KMS-11 (cell line): ENCODE measurements around the gene FSHB.
"Not testable (repeated sequence)": the region's sequence is repeated elsewhere in the genome, so short reads cannot be mapped to it uniquely, and the experiment has no call there.

Source experiments
- H2AFZ ChIP-seq: fragments of 200-600 bp; sonication (generic); 2 replicates; pipeline ENCODE4 v1.6.1; 2016; ENCODE audit warnings: antibody characterized with exemption, mixed run types, low read depth
- H3K27ac ChIP-seq: fragments of 200-600 bp; sonication (generic); 2 replicates; pipeline ENCODE4 v1.6.1; 2016; ENCODE audit warnings: mild to moderate bottlenecking, mixed run types
- H3K27me3 ChIP-seq: fragments of 200-600 bp; sonication (generic); 2 replicates; pipeline ENCODE4 v1.6.1; 2017; ENCODE audit warnings: mild to moderate bottlenecking, low read depth, mixed run types, moderate library complexity; ENCODE audit not compliant: insufficient read depth
- H3K36me3 ChIP-seq: fragments of 200-600 bp; sonication (generic); 2 replicates; pipeline ENCODE4 v1.6.1; 2017; ENCODE audit warnings: mild to moderate bottlenecking, mixed run types; ENCODE audit not compliant: insufficient read depth
- H3K4me1 ChIP-seq: fragments of 200-600 bp; sonication (generic); 2 replicates; pipeline ENCODE4 v1.6.1; 2016; ENCODE audit warnings: mild to moderate bottlenecking, low read depth, mixed run types; ENCODE audit not compliant: poor library complexity, severe bottlenecking
- H3K4me2 ChIP-seq: fragments of 200-600 bp; sonication (generic); 2 replicates; pipeline ENCODE4 v1.7.0; 2016; ENCODE audit warnings: mild to moderate bottlenecking, mixed run types
- H3K4me3 ChIP-seq: fragments of 200-600 bp; sonication (generic); IDR thresholded peaks from 2 replicates; pipeline ENCODE4 v1.6.1; 2017; ENCODE audit warnings: low read depth, low read length, mixed read lengths; ENCODE audit not compliant: insufficient read depth
- H3K79me2 ChIP-seq: fragments of 200-600 bp; sonication (generic); 2 replicates; pipeline ENCODE4 v1.6.1; 2016; ENCODE audit warnings: low read depth, mixed run types; ENCODE audit not compliant: insufficient read depth
- H3K9ac ChIP-seq: fragments of 200-600 bp; sonication (generic); 2 replicates; pipeline ENCODE4 v1.6.1; 2016; ENCODE audit warnings: mild to moderate bottlenecking, mixed run types
- H4K20me1 ChIP-seq: fragments of 200-600 bp; sonication (generic); 2 replicates; pipeline ENCODE4 v1.6.1; 2016; ENCODE audit warnings: mild to moderate bottlenecking, mixed run types; ENCODE audit not compliant: insufficient read depth
- TF ChIP-seq, protein P1 (sequence below): fragments of 200-600 bp; sonication (generic); conservative IDR thresholded peaks from 2 replicates; pipeline ENCODE4 v1.6.1; 2017; ENCODE audit warnings: low read depth, mild to moderate bottlenecking, antibody characterized with exemption, low read length, moderate library complexity, mixed read lengths

Gene FSHB

DNA sequence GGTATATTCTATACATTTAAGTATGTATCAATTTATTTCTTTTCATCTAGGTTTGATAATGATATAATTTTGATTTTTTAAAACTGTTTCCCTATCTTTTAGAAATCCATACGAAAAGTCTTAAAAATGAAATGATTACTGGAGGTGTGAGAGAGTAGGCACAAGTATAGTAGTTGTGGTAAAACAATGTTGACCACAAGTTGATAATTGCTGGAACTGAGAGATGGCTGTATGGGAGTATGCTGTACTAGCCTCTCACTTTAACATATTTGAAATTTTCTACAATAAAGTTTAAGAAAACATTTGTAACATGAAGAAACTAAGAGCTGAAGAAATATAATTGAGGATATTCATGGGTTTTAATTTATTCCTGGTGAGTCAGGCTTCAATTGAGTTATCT is 30.0 kb downstream of the FSHB start:
- Histone ChIP-seq H2AFZ (no peak overlapping the region), H3K79me2 (no peaks in the 10 kb centered on the region), H3K4me2 (no peak overlapping the region), H3K4me3 (no peak overlapping the region), H3K9ac (no peak overlapping the region), H3K27ac (no peak overlapping the region), H4K20me1 (no peaks in the 10 kb centered on the region), H3K27me3 (no peaks in the 10 kb centered on the region), H3K36me3 (no peaks in the 10 kb centered on the region), H3K4me1 (no peaks in the 10 kb centered on the region)
- TF ChIP-seq, protein P1, sequence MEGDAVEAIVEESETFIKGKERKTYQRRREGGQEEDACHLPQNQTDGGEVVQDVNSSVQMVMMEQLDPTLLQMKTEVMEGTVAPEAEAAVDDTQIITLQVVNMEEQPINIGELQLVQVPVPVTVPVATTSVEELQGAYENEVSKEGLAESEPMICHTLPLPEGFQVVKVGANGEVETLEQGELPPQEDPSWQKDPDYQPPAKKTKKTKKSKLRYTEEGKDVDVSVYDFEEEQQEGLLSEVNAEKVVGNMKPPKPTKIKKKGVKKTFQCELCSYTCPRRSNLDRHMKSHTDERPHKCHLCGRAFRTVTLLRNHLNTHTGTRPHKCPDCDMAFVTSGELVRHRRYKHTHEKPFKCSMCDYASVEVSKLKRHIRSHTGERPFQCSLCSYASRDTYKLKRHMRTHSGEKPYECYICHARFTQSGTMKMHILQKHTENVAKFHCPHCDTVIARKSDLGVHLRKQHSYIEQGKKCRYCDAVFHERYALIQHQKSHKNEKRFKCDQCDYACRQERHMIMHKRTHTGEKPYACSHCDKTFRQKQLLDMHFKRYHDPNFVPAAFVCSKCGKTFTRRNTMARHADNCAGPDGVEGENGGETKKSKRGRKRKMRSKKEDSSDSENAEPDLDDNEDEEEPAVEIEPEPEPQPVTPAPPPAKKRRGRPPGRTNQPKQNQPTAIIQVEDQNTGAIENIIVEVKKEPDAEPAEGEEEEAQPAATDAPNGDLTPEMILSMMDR, result no peak

DNA sequence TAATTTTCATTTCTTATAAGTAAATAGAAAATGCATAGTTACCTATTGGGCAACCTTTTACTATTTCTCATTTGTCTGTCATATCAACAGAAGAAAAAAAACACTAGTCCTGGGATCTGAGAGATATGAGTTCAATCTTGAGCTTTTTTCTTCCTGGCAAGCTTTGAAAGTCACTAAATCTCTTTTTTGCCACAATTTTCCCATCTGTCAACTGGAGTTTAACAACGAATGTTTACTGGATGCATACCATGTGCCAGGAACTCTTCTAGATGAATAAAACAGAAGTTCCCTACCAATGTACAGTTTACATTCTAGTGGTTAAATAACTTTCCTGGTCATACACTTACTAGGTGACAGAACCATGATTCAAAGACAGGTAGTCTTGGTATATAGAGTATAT is 31.0 kb downstream of the FSHB start:
- Histone ChIP-seq H2AFZ (no peak overlapping the region), H3K27me3 (no peaks in the 10 kb centered on the region), H3K9ac (no peak overlapping the region), H3K36me3 (no peaks in the 10 kb centered on the region), H3K79me2 (no peaks in the 10 kb centered on the region), H3K4me2 (no peak overlapping the region), H3K4me1 (no peaks in the 10 kb centered on the region), H4K20me1 (no peaks in the 10 kb centered on the region), H3K27ac (no peak overlapping the region), H3K4me3 (no peak overlapping the region)
- TF ChIP-seq, protein P1, result no peak

DNA sequence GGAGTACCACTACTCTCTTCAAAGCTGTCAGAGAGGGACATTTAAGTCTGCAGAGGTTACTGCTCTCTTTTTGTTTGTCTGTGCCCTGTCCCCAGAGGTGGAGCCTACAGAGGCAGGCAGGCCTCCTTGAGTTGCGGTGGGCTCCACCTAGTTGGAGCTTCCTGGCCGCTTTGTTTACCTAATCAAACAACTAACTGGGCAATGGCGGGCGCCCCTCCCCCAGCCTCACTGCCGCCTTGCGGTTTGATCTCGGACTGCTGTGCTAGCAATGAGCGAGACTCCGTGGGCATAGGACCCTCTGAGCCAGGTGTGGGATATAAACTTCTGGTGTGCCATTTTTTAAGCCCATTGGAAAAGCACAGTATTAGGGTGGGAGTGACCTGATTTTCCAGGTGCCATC is 37.8 kb downstream of the FSHB start:
- not testable (repeated sequence) for H3K27ac ChIP-seq, H3K4me3 ChIP-seq, H3K27me3 ChIP-seq, H3K36me3 ChIP-seq, H3K4me2 ChIP-seq, H3K4me1 ChIP-seq, H3K79me2 ChIP-seq, H4K20me1 ChIP-seq, H3K9ac ChIP-seq, H2AFZ ChIP-seq

DNA sequence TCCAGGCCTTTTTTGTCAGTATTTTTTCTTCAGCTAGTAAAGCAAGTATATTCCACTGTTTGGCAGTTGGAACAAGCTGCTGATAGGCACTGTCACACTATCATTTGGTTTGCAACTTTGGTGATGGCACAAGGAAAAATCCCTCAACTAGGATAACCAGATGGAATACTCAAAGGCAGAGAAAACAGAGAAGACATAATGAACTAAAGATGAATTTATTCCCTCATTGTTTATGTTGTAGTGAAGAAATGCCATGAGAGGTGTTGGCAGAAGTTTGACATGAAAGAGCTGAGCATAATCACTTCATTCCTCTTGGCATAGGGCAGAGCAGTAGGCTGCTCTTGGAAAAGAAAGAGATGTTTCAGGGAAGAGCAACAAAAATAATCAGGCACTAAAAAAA is 39.9 kb downstream of the FSHB start:
- H3K27me3 ChIP-seq, result no peaks in the 10 kb centered on the region
- no peak overlapping the region for H3K27ac ChIP-seq
- H3K36me3 ChIP-seq, result no peaks in the 10 kb centered on the region
- TF ChIP-seq, protein P1, result no peak
- no peak overlapping the region for H3K9ac ChIP-seq
- H3K4me2 ChIP-seq, result no peak overlapping the region
- no peaks in the 10 kb centered on the region for H4K20me1 ChIP-seq
- no peak overlapping the region for H3K4me3 ChIP-seq
- H2AFZ ChIP-seq, result no peak overlapping the region
- H3K4me1 ChIP-seq, result no peaks in the 10 kb centered on the region
- no peaks in the 10 kb centered on the region for H3K79me2 ChIP-seq

DNA sequence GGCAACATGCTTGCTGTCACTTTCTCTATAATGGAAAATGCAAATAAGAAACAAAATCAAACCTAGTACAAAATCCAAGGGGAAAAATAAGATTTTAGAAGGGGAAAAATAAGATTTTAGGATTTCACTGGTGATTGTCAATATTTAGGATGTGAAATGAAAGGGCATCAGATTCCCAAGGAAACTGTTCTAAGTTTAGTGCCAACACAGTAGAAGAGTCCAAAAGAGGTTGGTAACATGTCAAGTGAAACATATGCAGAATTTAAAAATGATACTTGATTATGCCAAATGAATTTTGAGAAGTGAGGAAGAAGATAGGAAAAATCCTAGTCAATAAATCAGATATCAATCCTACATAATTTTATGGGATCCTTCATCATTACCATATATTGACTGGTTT is 46.4 kb downstream of the FSHB start:
- TF ChIP-seq, protein P1, result no peak
- Histone ChIP-seq H3K9ac (no peak overlapping the region), H3K4me2 (no peak overlapping the region), H3K4me1 (no peaks in the 10 kb centered on the region), H3K36me3 (no peaks in the 10 kb centered on the region), H3K27ac (no peak overlapping the region), H3K27me3 (no peaks in the 10 kb centered on the region), H2AFZ (no peak overlapping the region), H3K79me2 (no peaks in the 10 kb centered on the region), H4K20me1 (no peaks in the 10 kb centered on the region), H3K4me3 (no peak overlapping the region)
